T-cell (primary cell): ENCODE results near the gene CLVS2. TPM values are rescaled to one million over a fixed set of nuclear protein-coding genes. Genes with fewer than 3 reads are reported as not detected.

ENCODE experiments used
- ATAC-seq, 4 experiments: fragments of 200-7000 bp in 3 of 4; fragments of 150-1000 bp in 1 of 4; cut with Tn5 transposase; replicated peaks in 1 of 4; 1 replicate in 3 of 4; 2 replicates in 1 of 4; pipeline ENCODE4 v1.10.0; 2021; ENCODE audit warnings: moderate library complexity in 3 of 4, mild to moderate bottlenecking in 2 of 4, moderate number of reproducible peaks in 1 of 4
- CTCF ChIA-PET, 2 donors: fragments of 300-600 bp; sonication (Branson Sonifier 250); formaldehyde crosslinking; loops; one replicate each; lab custom pipeline; 2022; ENCODE audit warnings: antibody characterized with exemption in 2 of 2; lab: Charles Lee
- POLR2A ChIA-PET, 2 donors: fragments of 300-600 bp; sonication (Branson Sonifier 250); formaldehyde crosslinking; loops; one replicate each; lab custom pipeline; 2022; ENCODE audit warnings: antibody characterized with exemption in 2 of 2; lab: Charles Lee
- DNase-seq, 35 experiments: peaks; one replicate each; pipeline versions ENCODE4 v3.0.0 to v3.0.0-alpha.2; 2013 to 2023
- H3K27ac ChIP-seq: one replicate; pipeline ENCODE4 v1.5.1; 2013; ENCODE audit warnings: low read length
- H3K27me3 ChIP-seq, 2 experiments: replicated peaks in 1 of 2; 1 replicate in 1 of 2; 2 replicates in 1 of 2; pipeline versions ENCODE4 v1.6.1 to v1.7.0; 2013; ENCODE audit warnings: low read length in 1 of 2, mixed read lengths in 1 of 2; ENCODE audit not compliant: control insufficient read depth in 2 of 2, insufficient read depth in 2 of 2; ENCODE audit errors: extremely low read depth in 1 of 2
- H3K36me3 ChIP-seq, 2 donors: 1 replicate in 1 of 2; 2 replicates in 1 of 2; pipeline versions ENCODE4 v1.6.1 to v1.7.0; 2013; ENCODE audit warnings: low read length in 1 of 2; ENCODE audit not compliant: control insufficient read depth in 2 of 2, insufficient read depth in 1 of 2; ENCODE audit errors: extremely low read depth in 1 of 2
- H3K4me1 ChIP-seq, 2 experiments: 1 replicate in 1 of 2; 2 replicates in 1 of 2; pipeline versions ENCODE4 v1.6.1 to v1.7.0; 2013; ENCODE audit warnings: low read length in 2 of 2, mixed read lengths in 1 of 2; ENCODE audit not compliant: insufficient read depth in 2 of 2, control insufficient read depth in 1 of 2; ENCODE audit errors: extremely low read depth in 1 of 2
- H3K4me3 ChIP-seq, 2 donors: 1 replicate in 1 of 2; 2 replicates in 1 of 2; pipeline versions ENCODE4 v1.5.1 to v1.7.0; 2013; ENCODE audit warnings: mild to moderate bottlenecking in 2 of 2, low read length in 1 of 2, moderate library complexity in 1 of 2; ENCODE audit not compliant: control insufficient read depth in 1 of 2; ENCODE audit errors: extremely low read depth in 1 of 2
- H3K9me3 ChIP-seq: 2 replicates; pipeline ENCODE4 v1.7.0; 2013
- H3K27ac Mint-ChIP-seq, 2 donors: one replicate each; pipeline ENCODE4 v1.8.0; 2020 to 2021; ENCODE audit warnings: mild to moderate bottlenecking in 2 of 2, mixed read lengths in 2 of 2
- H3K27me3 Mint-ChIP-seq, 2 donors: one replicate each; pipeline ENCODE4 v1.8.0; 2021 to 2022; ENCODE audit warnings: mixed read lengths in 2 of 2
- H3K36me3 Mint-ChIP-seq: one replicate; pipeline ENCODE4 v1.8.0; 2021; ENCODE audit warnings: mixed read lengths
- H3K4me1 Mint-ChIP-seq, 3 donors: one replicate each; pipeline ENCODE4 v1.8.0; 2020 to 2022; ENCODE audit warnings: mixed read lengths in 3 of 3, mild to moderate bottlenecking in 1 of 3
- H3K4me3 Mint-ChIP-seq, 3 donors: one replicate each; pipeline ENCODE4 v1.8.0; 2020 to 2022; ENCODE audit warnings: mild to moderate bottlenecking in 3 of 3, mixed read lengths in 3 of 3, moderate library complexity in 3 of 3
- H3K9me3 Mint-ChIP-seq, 3 donors: one replicate each; pipeline ENCODE4 v1.8.0; 2020 to 2022; ENCODE audit warnings: mixed read lengths in 3 of 3
- WGBS: methylation state at CpG from one replicate; pipeline ENCODE4 v1.1.5; 2013; ENCODE audit warnings: missing lambda C conversion rate; ENCODE audit not compliant: insufficient coverage; 5-methylcytosine and 5-hydroxymethylcytosine counted together
- total RNA-seq, 35 experiments: library from RNA in 6 of 35; stranded (reverse) in 6 of 35; fragments of 120-200 nt in 1 of 35; gene quantifications; one replicate each; pipeline versions ENCODE4 v1.2.1 to v1.2.4 and lab custom pipeline; 2013 to 2026

The CLVS2 gene
- total RNA-seq, 5 donors from 2014 or later (not counting 1 experiment from before 2014, with no cell fraction given) = not detected

DNA sequence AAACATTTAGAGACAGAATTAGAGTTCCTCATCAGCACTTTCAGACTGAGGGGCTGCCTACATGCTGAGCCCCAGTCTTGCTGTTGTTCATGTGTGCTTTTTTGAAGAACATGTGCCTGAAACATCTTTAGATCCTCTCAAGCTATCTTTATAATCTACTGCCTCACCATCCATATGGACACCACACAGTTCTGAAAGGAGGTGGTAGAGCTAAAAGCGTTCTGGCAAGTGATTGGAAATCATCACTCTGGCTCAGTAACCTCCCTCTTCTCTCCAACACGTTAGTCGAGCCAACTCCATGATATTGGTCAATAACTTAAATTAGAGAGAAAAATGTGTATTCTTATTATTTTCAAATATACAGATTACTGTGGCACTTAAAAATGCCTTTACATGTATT lies 40.6 kb downstream of the CLVS2 start:
- DNase-seq = no peak
- no peak overlapping the region for H3K27ac Mint-ChIP-seq
- Histone ChIP-seq H3K27me3 (no peaks in the 10 kb centered on the region), H3K36me3 (no peaks in the 10 kb centered on the region), H3K4me1 (no peaks in the 10 kb centered on the region), H3K9me3 (no peaks in the 10 kb centered on the region), H3K4me3 (no peak overlapping the region), H3K27ac (no peak overlapping the region)
- H3K4me3 Mint-ChIP-seq = no peak overlapping the region
- no peaks in the 10 kb centered on the region for H3K27me3 Mint-ChIP-seq
- no peaks in the 10 kb centered on the region for H3K36me3 Mint-ChIP-seq
- ATAC-seq = no peak
- peaks cover 4 to 6% (median 4%) of the 10 kb centered on the region in 3 donors for H3K9me3 Mint-ChIP-seq
- CTCF ChIA-PET = interaction anchor here in 1 of 2 donors (0.5 kb wide), 1 partner anchor 59 kb away, joined by 5 read pairs; no protein-coding TSS in a partner anchor
- POLR2A ChIA-PET = no interaction called here
- no peaks in the 10 kb centered on the region for H3K4me1 Mint-ChIP-seq
- WGBS = no CpG with 5 or more reads among the region's 3 CpGs

GRCh38 chr6:123039431-123039830 lies 43.4 kb downstream of the CLVS2 start:
- Histone ChIP-seq H3K4me3 (no peak overlapping the region), H3K36me3 (no peaks in the 10 kb centered on the region), H3K27ac (no peak overlapping the region), H3K9me3 (no peaks in the 10 kb centered on the region), H3K4me1 (no peaks in the 10 kb centered on the region), H3K27me3 (no peaks in the 10 kb centered on the region)
- Mint-ChIP-seq H3K27ac (no peak overlapping the region), H3K36me3 (no peaks in the 10 kb centered on the region), H3K9me3 (peaks cover 2 to 4% (median 4%) of the 10 kb centered on the region in 3 donors), H3K4me3 (no peak overlapping the region), H3K4me1 (no peaks in the 10 kb centered on the region), H3K27me3 (no peaks in the 10 kb centered on the region)
- 40% methylated on average over 1 of the region's 3 CpGs for WGBS
- ATAC-seq (no peak), DNase-seq (no peak)
- ChIA-PET POLR2A (no interaction called here), CTCF (no interaction called here)

DNA sequence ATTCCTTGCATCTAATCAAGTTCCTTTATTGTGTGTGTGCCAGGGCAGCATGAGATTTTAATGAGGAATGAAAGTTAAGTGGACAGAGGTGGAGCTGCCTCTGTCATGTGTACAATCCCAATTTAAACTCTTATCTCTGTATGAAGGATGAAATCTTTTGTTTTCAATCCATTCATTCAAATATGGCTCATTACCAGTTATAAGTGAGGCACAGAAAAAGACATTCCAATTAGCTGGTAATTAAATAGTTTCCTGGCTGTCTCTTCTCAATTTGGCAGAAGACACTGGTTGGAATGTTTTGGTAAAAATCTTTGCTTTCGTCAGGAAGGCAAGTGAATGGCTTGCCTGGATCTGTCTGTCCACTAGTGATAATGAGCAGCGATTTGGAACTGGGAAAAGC lies 46.4 kb downstream of the CLVS2 start:
- ChIA-PET POLR2A (no interaction called here), CTCF (no interaction called here)
- DNase-seq = no peak
- no peak overlapping the region for H3K27ac ChIP-seq
- no peak overlapping the region for H3K27ac Mint-ChIP-seq
- no peaks in the 10 kb centered on the region for H3K4me1 ChIP-seq
- no peak overlapping the region for H3K4me3 Mint-ChIP-seq
- peaks cover 4 to 9% (median 8%) of the 10 kb centered on the region in 3 donors for H3K9me3 Mint-ChIP-seq
- 33% methylated on average over 1 of the region's 2 CpGs for WGBS
- no peaks in the 10 kb centered on the region for H3K27me3 Mint-ChIP-seq
- no peaks in the 10 kb centered on the region for H3K36me3 Mint-ChIP-seq
- H3K9me3 ChIP-seq = no peaks in the 10 kb centered on the region
- H3K4me1 Mint-ChIP-seq = no peaks in the 10 kb centered on the region
- H3K27me3 ChIP-seq = no peaks in the 10 kb centered on the region
- H3K36me3 ChIP-seq = no peaks in the 10 kb centered on the region
- ATAC-seq = no peak
- H3K4me3 ChIP-seq = no peak overlapping the region

DNA sequence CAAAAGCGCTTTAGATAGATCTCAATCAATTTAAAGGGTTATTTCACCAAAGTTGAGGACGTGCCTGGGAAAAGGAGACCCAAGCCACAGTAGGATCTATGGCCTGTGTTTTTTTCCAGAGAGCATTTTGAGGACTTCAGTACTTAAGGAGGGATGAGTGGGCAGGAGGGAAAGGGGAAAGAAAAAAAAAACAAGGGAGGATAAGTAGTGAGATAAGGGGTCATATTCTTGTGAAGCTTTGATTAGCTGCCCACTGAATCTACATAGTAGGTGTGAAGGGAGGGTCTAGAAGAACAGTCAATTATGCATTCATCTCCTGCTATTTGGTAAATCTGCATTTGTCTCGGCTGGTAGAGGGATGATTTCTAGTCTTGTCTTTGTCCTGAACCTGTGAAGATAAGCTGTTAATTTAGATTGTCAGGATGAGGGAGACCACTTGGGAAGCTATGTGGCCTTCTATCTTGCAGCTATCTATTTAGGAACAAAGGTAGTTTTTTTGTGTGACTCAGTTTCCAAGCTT lies 48.4 kb downstream of the CLVS2 start:
- Histone ChIP-seq H3K9me3 (no peaks in the 10 kb centered on the region), H3K36me3 (no peaks in the 10 kb centered on the region), H3K27me3 (no peaks in the 10 kb centered on the region), H3K4me3 (no peak overlapping the region), H3K27ac (no peak overlapping the region), H3K4me1 (no peaks in the 10 kb centered on the region)
- WGBS = 63% methylated on average over 3 of the region's 3 CpGs
- no peak overlapping the region for H3K27ac Mint-ChIP-seq
- peaks cover 3 to 8% (median 4%) of the 10 kb centered on the region in 3 donors for H3K9me3 Mint-ChIP-seq
- ATAC-seq = no peak
- ChIA-PET CTCF (no interaction called here), POLR2A (no interaction called here)
- no peaks in the 10 kb centered on the region for H3K27me3 Mint-ChIP-seq
- H3K4me1 Mint-ChIP-seq = no peaks in the 10 kb centered on the region
- no peaks in the 10 kb centered on the region for H3K36me3 Mint-ChIP-seq
- DNase-seq = no peak
- H3K4me3 Mint-ChIP-seq = no peak overlapping the region

- Mint-ChIP-seq H3K4me3 (no peak overlapping the region), H3K27me3 (no peaks in the 10 kb centered on the region), H3K36me3 (no peaks in the 10 kb centered on the region), H3K9me3 (peaks cover 0 to 3% (median 0%) of the 10 kb centered on the region in 3 donors), H3K27ac (no peak overlapping the region), H3K4me1 (no peaks in the 10 kb centered on the region)
- Histone ChIP-seq H3K9me3 (no peaks in the 10 kb centered on the region), H3K36me3 (no peaks in the 10 kb centered on the region), H3K27me3 (no peaks in the 10 kb centered on the region), H3K4me1 (no peaks in the 10 kb centered on the region), H3K4me3 (no peak overlapping the region), H3K27ac (no peak overlapping the region)
- DNase-seq = no peak
- 69% methylated on average over 7 of the region's 8 CpGs for WGBS
- POLR2A ChIA-PET = interaction anchor here in 1 of 2 donors (0.7 kb wide), 1 partner anchor 8 kb away, joined by 4 read pairs; no protein-coding TSS in a partner anchor
- CTCF ChIA-PET = interaction anchor here in 1 of 2 donors (0.8 kb wide), 1 partner anchor 397 kb away, joined by 3 read pairs; no protein-coding TSS in a partner anchor
- ATAC-seq = no peak
Measured at GRCh38 chr6:123053602-123054225, 57.7 kb downstream of the CLVS2 start.

GRCh38 chr6:123055256-123055655 lies 59.2 kb downstream of the CLVS2 start:
- WGBS = no CpG with 5 or more reads among the region's 1 CpG
- Histone ChIP-seq H3K27me3 (no peaks in the 10 kb centered on the region), H3K9me3 (no peaks in the 10 kb centered on the region), H3K36me3 (no peaks in the 10 kb centered on the region), H3K27ac (no peak overlapping the region), H3K4me1 (no peaks in the 10 kb centered on the region), H3K4me3 (no peak overlapping the region)
- DNase-seq (no peak), ATAC-seq (no peak)
- POLR2A ChIA-PET = no interaction called here
- Mint-ChIP-seq H3K27ac (no peak overlapping the region), H3K4me3 (no peak overlapping the region), H3K27me3 (no peaks in the 10 kb centered on the region), H3K9me3 (peaks cover 0 to 3% (median 3%) of the 10 kb centered on the region in 3 donors), H3K4me1 (no peaks in the 10 kb centered on the region), H3K36me3 (no peaks in the 10 kb centered on the region)
- CTCF ChIA-PET = no interaction called here
